Right lung (tissue), 5 donors: ENCODE data around the gene DLG5. TPM values are rescaled to one million over a fixed set of nuclear protein-coding genes. Genes with fewer than 3 reads are reported as not detected.
"Not testable (repeated sequence)": the region's sequence is repeated elsewhere in the genome, so short reads cannot be mapped to it uniquely, and the experiment has no call there.

ENCODE experiments used
- DNase-seq, 2 donors: peaks; one replicate each; pipeline ENCODE4 v3.0.0-alpha.2; 2013
- polyA plus RNA-seq, 5 donors: library from polyadenylated mRNA; unstranded; fragments of 120-200 nt; gene quantifications; one replicate each; pipeline versions ENCODE4 v1.2.1 to v1.2.3, GENCODE V29; 2013; ENCODE audit warnings: inconsistent platforms in 1 of 5, low replicate concordance in 1 of 5; ENCODE audit not compliant: insufficient read length in 5 of 5, insufficient read depth in 1 of 5

DLG5 gene
- polyA plus RNA-seq, 5 donors = 37.5 to 53.2 (median 44.3) TPM

GRCh38 chr10:77794256-77795142 is 132.1 kb downstream of the DLG5 start:
- no peak for DNase-seq

GRCh38 chr10:77793831-77794230 is 132.7 kb downstream of the DLG5 start:
- DNase-seq = no peak

GRCh38 chr10:77792155-77792554 is 134.4 kb downstream of the DLG5 start:
- no peak for DNase-seq

GRCh38 chr10:77791506-77791905 is 135.0 kb downstream of the DLG5 start:
- no peak for DNase-seq

- no peak for DNase-seq
These were observed 136.7 kb downstream of the DLG5 start for GRCh38 chr10:77789861-77790260.

GRCh38 chr10:77789016-77789415 is 137.5 kb downstream of the DLG5 start:
- no peak for DNase-seq

- no peak for DNase-seq
These were observed 138.0 kb downstream of the DLG5 start for GRCh38 chr10:77788496-77789010.

- DNase-seq = no peak
These were observed 139.1 kb downstream of the DLG5 start for GRCh38 chr10:77787440-77787839.

GRCh38 chr10:77784856-77785255 is 141.7 kb downstream of the DLG5 start:
- DNase-seq = no peak

GRCh38 chr10:77782328-77783061 is 144.1 kb downstream of the DLG5 start:
- no peak for DNase-seq

- DNase-seq = no peak
These were observed 144.9 kb downstream of the DLG5 start for GRCh38 chr10:77781451-77782327.

GRCh38 chr10:77780180-77780579 is 146.4 kb downstream of the DLG5 start:
- no peak for DNase-seq

- no peak for DNase-seq
These were observed 150.1 kb downstream of the DLG5 start for GRCh38 chr10:77776487-77776886.

GRCh38 chr10:77774940-77775391 is 151.6 kb downstream of the DLG5 start:
- DNase-seq = no peak

- DNase-seq = no peak
These were observed 152.7 kb downstream of the DLG5 start for GRCh38 chr10:77773631-77774426.

- not testable (repeated sequence) for DNase-seq
These were observed 153.5 kb downstream of the DLG5 start for GRCh38 chr10:77772852-77773600.

- DNase-seq = no peak
These were observed 154.7 kb downstream of the DLG5 start for GRCh38 chr10:77771851-77772250.

- no peak for DNase-seq
These were observed 155.1 kb downstream of the DLG5 start for GRCh38 chr10:77771450-77771849.

- no peak for DNase-seq
These were observed 155.7 kb downstream of the DLG5 start for GRCh38 chr10:77770868-77771175.
